Measurements from ENCODE around the gene STK24.

Gene STK24

DNA sequence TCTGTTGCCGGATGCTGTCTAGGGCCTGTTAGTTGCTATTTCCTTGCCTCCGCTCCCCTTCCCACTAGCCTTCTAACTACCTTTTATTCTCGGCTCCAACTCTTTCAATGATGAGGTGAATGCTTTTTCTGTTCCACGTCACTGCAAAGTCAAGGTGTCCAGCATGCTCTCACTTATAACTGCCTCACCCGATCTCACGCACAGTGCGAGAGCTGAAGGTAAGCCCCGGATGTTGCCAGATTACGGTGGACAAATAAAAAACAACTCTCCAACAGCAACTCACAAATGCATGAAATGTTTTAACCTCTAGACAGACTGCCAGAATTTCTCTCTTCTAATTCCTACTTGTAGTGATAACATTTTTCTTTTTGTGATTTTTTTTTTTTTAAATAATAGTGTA is 169.9 kb downstream of the STK24 start:
- no peak for DNase-seq (ENCODE audit: low spot score)

- no peak for DNase-seq (ENCODE audit: low spot score)
These were observed 170.5 kb downstream of the STK24 start for GRCh38 chr13:98406427-98406826.

DNA sequence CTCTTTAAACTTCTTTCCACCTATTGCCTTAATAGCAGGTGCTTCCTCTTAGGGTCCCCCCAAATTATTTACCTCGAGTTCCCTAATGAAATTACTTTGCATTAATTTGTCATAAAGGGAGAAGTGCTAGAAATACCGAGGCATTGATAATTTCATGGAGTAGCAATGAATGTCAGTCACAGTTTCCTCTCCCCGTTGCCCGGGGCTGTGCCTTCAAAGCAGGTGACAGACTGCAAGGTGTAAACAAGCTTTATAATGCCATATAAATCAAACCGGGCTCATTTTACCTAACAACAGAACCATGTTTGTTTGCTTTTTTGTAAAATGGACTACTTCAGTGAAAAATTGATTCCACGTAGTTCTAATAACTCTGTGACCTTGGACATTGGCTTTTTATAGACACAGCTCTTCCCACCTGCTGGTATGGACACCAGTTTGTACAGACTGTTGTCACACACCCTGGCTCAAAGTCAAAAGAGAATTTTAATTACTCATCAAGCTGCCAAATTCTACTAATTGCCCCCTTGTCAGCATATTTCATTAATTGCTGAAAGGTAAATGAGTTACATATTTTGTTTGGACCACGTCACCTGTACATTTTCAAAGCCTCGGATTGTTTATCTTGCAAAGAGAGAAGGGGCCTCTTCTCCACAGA is 171.1 kb downstream of the STK24 start:
- DNase-seq (ENCODE audit: low spot score): no peak

DNA sequence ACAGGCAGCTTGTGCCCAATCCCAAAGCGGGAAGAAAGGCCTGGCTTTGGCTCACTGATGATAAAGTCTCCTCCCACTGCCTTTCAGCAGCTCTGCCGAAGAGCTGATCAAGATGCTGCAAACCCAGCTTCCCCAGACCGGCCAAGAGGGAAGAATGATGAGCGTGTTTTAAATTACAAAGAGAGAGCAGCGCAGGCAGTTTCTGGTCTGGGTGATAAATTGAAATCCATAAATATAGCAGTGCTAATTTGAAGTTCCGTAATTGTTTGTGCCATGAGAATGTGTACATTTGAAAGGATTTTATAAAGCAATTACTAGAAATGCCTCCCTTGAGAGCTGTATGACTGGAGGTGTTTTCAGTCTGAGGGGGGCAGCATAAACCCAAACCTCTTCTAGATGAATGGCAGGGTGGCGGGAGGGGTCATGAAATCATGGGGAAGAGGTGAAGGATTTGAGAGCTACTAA is 171.8 kb downstream of the STK24 start:
- DNase-seq (ENCODE audit: low spot score): no peak

- DNase-seq (ENCODE audit: low spot score): no peak
These were observed 173.8 kb downstream of the STK24 start for GRCh38 chr13:98403076-98403475.

GRCh38 chr13:98401934-98402333 is 175.0 kb downstream of the STK24 start:
- no peak for DNase-seq (ENCODE audit: low spot score)

GRCh38 chr13:98399756-98400155 is 177.2 kb downstream of the STK24 start:
- DNase-seq (ENCODE audit: low spot score): no peak

DNA sequence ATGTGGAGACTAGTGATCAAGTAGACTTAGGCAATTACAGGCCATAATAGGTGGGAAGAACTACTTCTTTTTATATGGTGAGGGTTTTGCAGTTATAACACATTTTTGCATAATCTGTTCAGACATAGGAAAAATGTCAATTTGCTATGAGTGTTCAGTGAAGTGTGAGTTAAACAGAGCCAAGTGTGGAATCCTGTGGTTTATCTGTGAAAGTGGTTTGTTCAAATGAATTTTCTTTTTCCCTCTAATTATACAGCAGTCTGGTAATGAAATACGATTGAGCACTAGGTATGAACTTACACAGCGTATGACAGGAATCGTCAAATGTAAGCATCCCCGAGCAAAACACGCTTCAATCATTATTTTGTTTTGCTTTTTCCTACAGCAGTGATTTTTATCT is 178.3 kb downstream of the STK24 start:
- DNase-seq (ENCODE audit: low spot score): no peak

DNA sequence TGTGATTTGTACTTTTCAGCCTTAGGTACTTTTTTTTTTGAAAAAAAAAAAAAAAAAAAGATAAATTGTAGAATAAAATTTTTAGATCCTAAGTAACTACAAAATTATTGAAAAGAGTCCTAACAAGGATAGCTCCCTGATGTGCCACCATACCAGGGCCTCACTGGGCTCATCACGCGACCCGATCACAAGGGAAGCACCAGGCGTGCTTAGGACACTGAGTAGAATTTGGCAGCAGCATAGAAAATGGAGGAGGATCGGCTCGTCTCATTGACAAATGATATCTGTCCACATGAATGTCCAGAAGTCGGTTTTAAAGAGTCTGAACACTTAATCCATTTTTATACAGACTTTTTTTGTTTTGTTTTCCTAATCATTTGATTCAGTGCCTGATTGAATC is 179.0 kb downstream of the STK24 start:
- DNase-seq (ENCODE audit: low spot score): no peak

DNA sequence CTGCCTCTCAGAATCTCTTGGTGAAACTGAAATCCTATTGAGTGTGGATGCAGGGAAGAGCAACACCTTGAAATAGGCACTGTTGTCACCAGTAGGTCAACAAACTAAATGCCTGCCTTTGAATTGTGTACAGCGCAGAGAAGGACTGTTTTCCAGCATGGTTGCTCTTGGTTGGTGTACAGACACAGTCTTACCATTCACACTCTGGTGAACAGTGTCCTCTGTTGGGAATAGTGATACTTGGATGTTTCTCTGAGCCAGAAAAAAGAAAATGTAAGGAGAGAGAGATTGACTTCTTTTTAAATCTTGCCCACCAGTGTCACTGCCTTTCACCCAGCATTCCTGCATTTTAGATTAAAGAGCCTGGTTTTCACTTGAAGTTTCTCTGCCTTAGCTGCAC is 179.7 kb downstream of the STK24 start:
- no peak for DNase-seq (ENCODE audit: low spot score)

DNA sequence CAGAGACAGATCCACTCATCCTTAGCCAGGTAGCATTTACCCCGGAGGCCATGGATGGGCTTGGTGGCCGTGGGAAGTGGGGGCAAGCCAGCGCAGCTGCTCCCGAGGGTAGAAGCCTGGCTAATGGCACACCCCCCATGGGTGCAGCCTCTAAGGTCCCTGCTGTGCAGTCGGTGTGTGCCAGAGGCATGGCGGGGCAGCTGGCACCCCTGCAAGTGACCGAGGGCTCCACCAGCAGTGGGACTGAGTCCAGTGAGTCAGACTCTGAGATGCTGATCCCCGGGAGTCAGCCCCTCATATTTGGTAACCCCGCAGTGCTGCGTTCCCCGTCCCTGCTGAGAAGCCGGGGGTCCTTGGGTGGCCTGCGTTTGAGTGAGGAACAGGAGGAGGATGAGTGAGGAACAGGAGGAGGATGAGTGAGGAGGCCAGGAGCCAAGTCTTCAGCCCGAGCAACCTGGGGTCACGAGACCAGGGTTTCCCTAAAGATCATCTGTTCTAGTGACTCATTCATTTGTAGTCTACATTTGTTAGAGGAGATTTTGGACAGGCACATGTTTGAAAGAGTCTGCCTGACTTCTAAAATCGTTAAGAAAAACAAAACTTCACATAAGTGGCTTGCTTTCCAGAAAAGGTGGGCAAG is 180.7 kb downstream of the STK24 start:
- DNase-seq (ENCODE audit: low spot score): no peak
